H9 (cell line): ENCODE measurements around the gene CBY1. TPM values are rescaled to one million over a fixed set of nuclear protein-coding genes. Genes with fewer than 3 reads are reported as not detected.

Source experiments
- DNase-seq: peaks from one replicate; pipeline ENCODE4 v3.0.0-alpha.2; 2017
- H2AFZ ChIP-seq: one replicate; pipeline ENCODE4 v1.6.1; 2013; ENCODE audit warnings: mild to moderate bottlenecking, low read length, control low read depth, moderate library complexity
- H2AK5ac ChIP-seq: 2 replicates; pipeline ENCODE4 v1.6.1; 2013; ENCODE audit warnings: low read length, control low read depth, mixed read lengths; ENCODE audit not compliant: insufficient read length
- H2BK120ac ChIP-seq: one replicate; pipeline ENCODE4 v1.6.1; 2013; ENCODE audit warnings: low read depth, mild to moderate bottlenecking, low read length, control low read depth, inconsistent platforms; ENCODE audit not compliant: poor library complexity, severe bottlenecking
- H2BK12ac ChIP-seq: 2 replicates; pipeline ENCODE4 v1.6.1; 2013; ENCODE audit warnings: low read length, control low read depth, mixed read lengths, low read depth; ENCODE audit not compliant: insufficient read length
- H2BK15ac ChIP-seq: 2 replicates; pipeline ENCODE4 v1.6.1; 2013; ENCODE audit warnings: low read depth, low read length, control low read depth
- H2BK20ac ChIP-seq: one replicate; pipeline ENCODE4 v1.6.1; 2013; ENCODE audit warnings: low read depth, mild to moderate bottlenecking, low read length, control low read depth, inconsistent platforms; ENCODE audit not compliant: poor library complexity, severe bottlenecking
- H2BK5ac ChIP-seq: 2 replicates; pipeline ENCODE4 v1.6.1; 2013; ENCODE audit warnings: low read length, control low read depth, mixed read lengths; ENCODE audit not compliant: insufficient read length
- H3K14ac ChIP-seq: 2 replicates; pipeline ENCODE4 v1.6.1; 2013; ENCODE audit warnings: low read length, control low read depth; ENCODE audit not compliant: insufficient read depth
- H3K18ac ChIP-seq: 2 replicates; pipeline ENCODE4 v1.6.1; 2013; ENCODE audit warnings: low read depth, mild to moderate bottlenecking, mixed read lengths, low read length, control low read depth; ENCODE audit not compliant: insufficient read length
- H3K23ac ChIP-seq: 2 replicates; pipeline ENCODE4 v1.6.1; 2013; ENCODE audit warnings: low read length, control low read depth, mixed read lengths, low read depth; ENCODE audit not compliant: insufficient read length
- H3K23me2 ChIP-seq: 2 replicates; pipeline ENCODE4 v1.6.1; 2013; ENCODE audit warnings: low read depth, mild to moderate bottlenecking, mixed read lengths, low read length, control low read depth; ENCODE audit not compliant: insufficient read length, poor library complexity, severe bottlenecking
- H3K27ac ChIP-seq: 2 replicates; pipeline ENCODE4 v1.5.1; 2013; ENCODE audit warnings: low read length, control low read depth, mixed read lengths, low read depth; ENCODE audit not compliant: insufficient read length
- H3K27me3 ChIP-seq: 2 replicates; pipeline ENCODE4 v1.6.1; 2013; ENCODE audit warnings: low read length, control low read depth, inconsistent platforms; ENCODE audit not compliant: insufficient read depth
- H3K4ac ChIP-seq: 2 replicates; pipeline ENCODE4 v1.6.1; 2013; ENCODE audit warnings: low read depth, mild to moderate bottlenecking, control low read depth, inconsistent platforms, low read length, moderate library complexity
- H3K4me1 ChIP-seq: 2 replicates; pipeline ENCODE4 v1.6.1; 2013; ENCODE audit warnings: low read length, control low read depth, inconsistent platforms; ENCODE audit not compliant: insufficient read depth
- H3K4me2 ChIP-seq: 2 replicates; pipeline ENCODE4 v1.6.1; 2013; ENCODE audit warnings: low read length, control low read depth, mixed read lengths; ENCODE audit not compliant: insufficient read length, insufficient read depth
- H3K56ac ChIP-seq: 2 replicates; pipeline ENCODE4 v1.6.1; 2013; ENCODE audit warnings: low read depth, mild to moderate bottlenecking, mixed read lengths, low read length, control low read depth; ENCODE audit not compliant: insufficient read length
- H3K79me1 ChIP-seq: 2 replicates; pipeline ENCODE4 v1.6.1; 2013; ENCODE audit warnings: low read depth, mild to moderate bottlenecking, moderate library complexity, low read length, control low read depth, inconsistent platforms; ENCODE audit not compliant: insufficient read depth, poor library complexity, severe bottlenecking
- H3K79me2 ChIP-seq: 2 replicates; pipeline ENCODE4 v1.6.1; 2013; ENCODE audit warnings: low read length, control low read depth, inconsistent platforms; ENCODE audit not compliant: insufficient read depth
- H3K9ac ChIP-seq: 2 replicates; pipeline ENCODE4 v1.6.1; 2013; ENCODE audit warnings: low read length, control low read depth, mixed read lengths; ENCODE audit not compliant: insufficient read length; ENCODE audit errors: extremely low read depth
- H3K9me3 ChIP-seq: one replicate; pipeline ENCODE4 v1.6.1; 2013; ENCODE audit warnings: low read depth, low read length, inconsistent platforms; ENCODE audit not compliant: control insufficient read depth
- H3T11ph ChIP-seq: one replicate; pipeline ENCODE4 v1.6.1; 2013; ENCODE audit warnings: mild to moderate bottlenecking, low read length, control low read depth, inconsistent platforms
- H4K20me1 ChIP-seq: one replicate; pipeline ENCODE4 v1.6.1; 2013; ENCODE audit not compliant: control insufficient read depth, insufficient read length, insufficient read depth
- H4K5ac ChIP-seq: 2 replicates; pipeline ENCODE4 v1.6.1; 2013; ENCODE audit warnings: low read depth, mild to moderate bottlenecking, mixed read lengths, low read length, control low read depth; ENCODE audit not compliant: insufficient read length
- H4K8ac ChIP-seq: replicated peaks from 2 replicates; pipeline ENCODE4 v1.6.1; 2013; ENCODE audit warnings: low read length, control low read depth, mixed read lengths, low read depth; ENCODE audit not compliant: insufficient read length
- H4K91ac ChIP-seq: 2 replicates; pipeline ENCODE4 v1.6.1; 2013; ENCODE audit warnings: low read depth, mild to moderate bottlenecking, moderate library complexity, mixed read lengths, low read length, control low read depth; ENCODE audit not compliant: insufficient read length
- H3K27ac Mint-ChIP-seq, 3 experiments: 2 replicates in 2 of 3; 3 replicates in 1 of 3; pipeline ENCODE4 v1.8.0; 2020 to 2021; ENCODE audit warnings: mixed read lengths in 3 of 3, mild to moderate bottlenecking in 1 of 3, moderate library complexity in 1 of 3
- H3K27me3 Mint-ChIP-seq: 2 replicates; pipeline ENCODE4 v1.8.0; 2021; ENCODE audit warnings: low read depth, mild to moderate bottlenecking, moderate library complexity, mixed read lengths
- H3K36me3 Mint-ChIP-seq, 3 experiments: 2 replicates in 2 of 3; 3 replicates in 1 of 3; pipeline ENCODE4 v1.8.0; 2020 to 2021; ENCODE audit warnings: low read depth in 3 of 3, mixed read lengths in 3 of 3; ENCODE audit not compliant: insufficient read depth in 1 of 3
- H3K4me1 Mint-ChIP-seq, 2 experiments: 2 replicates each; pipeline ENCODE4 v1.8.0; 2020; ENCODE audit warnings: mixed read lengths in 2 of 2
- H3K4me3 Mint-ChIP-seq, 2 experiments: 2 replicates in 1 of 2; 3 replicates in 1 of 2; pipeline ENCODE4 v1.8.0; 2020 to 2021; ENCODE audit warnings: mild to moderate bottlenecking in 2 of 2, mixed read lengths in 2 of 2, moderate library complexity in 1 of 2
- H3K9me3 Mint-ChIP-seq, 2 experiments: 2 replicates in 1 of 2; 3 replicates in 1 of 2; pipeline ENCODE4 v1.8.0; 2020; ENCODE audit warnings: mild to moderate bottlenecking in 2 of 2, mixed read lengths in 2 of 2, moderate library complexity in 1 of 2
- WGBS: extraction: QIAGEN DNeasy Blood & Tissue Kit; methylation state at CpG from one replicate; pipeline ENCODE4 v1.1.7; 2013; ENCODE audit warnings: missing lambda C conversion rate, low lambda C conversion rate, mixed read lengths; ENCODE audit not compliant: insufficient read length; ENCODE audit errors: extremely low coverage; 5-methylcytosine and 5-hydroxymethylcytosine counted together
- total RNA-seq: library from RNA; stranded (reverse); gene quantifications from 2 replicates; pipeline ENCODE4 v1.2.1, GENCODE V29; 2021
- TF ChIP-seq, protein P1 (sequence below): fragments of 200-600 bp; sonication (generic); conservative IDR thresholded peaks from 3 replicates; pipeline ENCODE4 v1.8.0; 2021; ENCODE audit warnings: antibody characterized with exemption, mild to moderate bottlenecking

CBY1 gene
- total RNA-seq, 1 experiment from 2014 or later, result 26.6 TPM

DNA sequence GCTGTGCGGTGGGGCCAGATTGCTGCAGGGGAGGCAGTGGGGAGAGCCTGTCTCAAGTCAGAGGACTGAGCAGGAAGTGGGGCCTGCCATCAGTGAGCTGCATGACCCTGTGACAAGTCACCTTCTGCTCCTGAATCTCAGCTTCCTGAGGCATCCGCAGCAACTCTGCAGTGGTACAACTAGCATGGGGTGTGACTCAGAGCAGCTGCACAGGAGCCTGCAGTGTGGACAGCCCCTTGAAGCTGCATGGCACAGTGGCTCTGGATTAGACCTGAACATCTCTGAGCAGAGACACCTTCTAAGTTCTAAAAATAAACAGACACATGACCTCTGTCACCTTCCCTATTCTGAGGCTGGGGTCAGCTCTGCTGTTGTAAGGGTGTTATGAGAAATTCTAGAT, 18.2 kb upstream of the CBY1 start:
- Mint-ChIP-seq H3K27me3 (no peaks in the 10 kb centered on the region), H3K27ac (no peak overlapping the region), H3K36me3 (peaks cover 0 to 34% (median 18%) of the 10 kb centered on the region in 3 experiments; a peak in 6 of 7 replicates), H3K4me1 (no peaks in the 10 kb centered on the region), H3K9me3 (no peaks in the 10 kb centered on the region), H3K4me3 (no peak overlapping the region)
- no peak overlapping the region for H3K18ac ChIP-seq
- no peaks in the 10 kb centered on the region for H4K20me1 ChIP-seq
- H3K4me1 ChIP-seq, result no peaks in the 10 kb centered on the region
- H2BK12ac ChIP-seq, result no peak overlapping the region
- no peak overlapping the region for H2BK120ac ChIP-seq
- H2BK5ac ChIP-seq, result no peak overlapping the region
- H2AK5ac ChIP-seq, result no peak overlapping the region
- H3T11ph ChIP-seq, result no peak overlapping the region
- no peaks in the 10 kb centered on the region for H3K9me3 ChIP-seq
- H4K91ac ChIP-seq, result no peak overlapping the region
- no peak overlapping the region for H2AFZ ChIP-seq
- H3K23me2 ChIP-seq, result no peaks in the 10 kb centered on the region
- H3K79me2 ChIP-seq, result no peaks in the 10 kb centered on the region
- no peak overlapping the region for H3K4ac ChIP-seq
- no peak overlapping the region for H3K9ac ChIP-seq
- H3K27me3 ChIP-seq, result no peaks in the 10 kb centered on the region
- no peak overlapping the region for H2BK20ac ChIP-seq
- no peak overlapping the region for H3K27ac ChIP-seq
- H4K5ac ChIP-seq, result no peak overlapping the region
- H3K23ac ChIP-seq, result no peak overlapping the region
- no peak for DNase-seq
- H3K56ac ChIP-seq, result no peak overlapping the region
- H3K14ac ChIP-seq, result no peak overlapping the region
- no peak overlapping the region for H4K8ac ChIP-seq
- no peak overlapping the region for H3K4me2 ChIP-seq
- H3K79me1 ChIP-seq, result no peaks in the 10 kb centered on the region
- no CpG with 5 or more reads among the region's 2 CpGs for WGBS
- no peak overlapping the region for H2BK15ac ChIP-seq
- TF ChIP-seq, protein P1, sequence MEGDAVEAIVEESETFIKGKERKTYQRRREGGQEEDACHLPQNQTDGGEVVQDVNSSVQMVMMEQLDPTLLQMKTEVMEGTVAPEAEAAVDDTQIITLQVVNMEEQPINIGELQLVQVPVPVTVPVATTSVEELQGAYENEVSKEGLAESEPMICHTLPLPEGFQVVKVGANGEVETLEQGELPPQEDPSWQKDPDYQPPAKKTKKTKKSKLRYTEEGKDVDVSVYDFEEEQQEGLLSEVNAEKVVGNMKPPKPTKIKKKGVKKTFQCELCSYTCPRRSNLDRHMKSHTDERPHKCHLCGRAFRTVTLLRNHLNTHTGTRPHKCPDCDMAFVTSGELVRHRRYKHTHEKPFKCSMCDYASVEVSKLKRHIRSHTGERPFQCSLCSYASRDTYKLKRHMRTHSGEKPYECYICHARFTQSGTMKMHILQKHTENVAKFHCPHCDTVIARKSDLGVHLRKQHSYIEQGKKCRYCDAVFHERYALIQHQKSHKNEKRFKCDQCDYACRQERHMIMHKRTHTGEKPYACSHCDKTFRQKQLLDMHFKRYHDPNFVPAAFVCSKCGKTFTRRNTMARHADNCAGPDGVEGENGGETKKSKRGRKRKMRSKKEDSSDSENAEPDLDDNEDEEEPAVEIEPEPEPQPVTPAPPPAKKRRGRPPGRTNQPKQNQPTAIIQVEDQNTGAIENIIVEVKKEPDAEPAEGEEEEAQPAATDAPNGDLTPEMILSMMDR, result no peak
